SK-N-SH treated with all-trans-retinoic acid at 6 μM for 48 hours (cell line): ENCODE results near the gene MPPED1.

ENCODE experiments used
- ARNTL ChIP-seq: fragments of 450-650 bp; formaldehyde crosslinking; IDR thresholded peaks from 2 replicates; pipeline ENCODE4 v1.5.0; 2020; ENCODE audit warnings: low read depth, mild to moderate bottlenecking, moderate library complexity, borderline replicate concordance
- BACH2 ChIP-seq: fragments of 250-450 bp; sonication (Bioruptor Pico); IDR thresholded peaks from 2 replicates; pipeline ENCODE4 v1.9.0; 2021; ENCODE audit warnings: mild to moderate bottlenecking, borderline replicate concordance
- CREB5 ChIP-seq: fragments of 250-450 bp; sonication (Bioruptor Pico); IDR thresholded peaks from 2 replicates; pipeline ENCODE4 v1.5.1; 2020; ENCODE audit warnings: low read depth, mild to moderate bottlenecking, moderate library complexity
- CSRNP3 ChIP-seq: fragments of 250-450 bp; sonication (Bioruptor Pico); IDR thresholded peaks from 2 replicates; pipeline ENCODE4 v1.5.1; 2021; ENCODE audit warnings: mild to moderate bottlenecking, moderate library complexity
- GLIS3 ChIP-seq: fragments of 250-450 bp; sonication (Bioruptor Pico); IDR thresholded peaks from 2 replicates; pipeline ENCODE4 v1.5.0; 2020; ENCODE audit warnings: mild to moderate bottlenecking, moderate library complexity
- OSR1 ChIP-seq: fragments of 250-450 bp; sonication (Bioruptor Pico); IDR thresholded peaks from 2 replicates; pipeline ENCODE4 v1.8.0; 2022; ENCODE audit warnings: moderate library complexity, mild to moderate bottlenecking, inconsistent platforms
- PATZ1 ChIP-seq: fragments of 250-450 bp; sonication (Bioruptor Pico); IDR thresholded peaks from 2 replicates; pipeline ENCODE4 v1.8.0; 2020; ENCODE audit warnings: mild to moderate bottlenecking, moderate library complexity, borderline replicate concordance
- RARB ChIP-seq: fragments of 250-450 bp; sonication (Bioruptor Pico); IDR thresholded peaks from 2 replicates; pipeline ENCODE4 v1.8.0; 2021; ENCODE audit warnings: mild to moderate bottlenecking, moderate library complexity
- SNAI2 ChIP-seq: fragments of 250-450 bp; sonication (Bioruptor Pico); IDR thresholded peaks from 2 replicates; pipeline ENCODE4 v1.5.0; 2020; ENCODE audit warnings: mild to moderate bottlenecking, moderate library complexity
- TCF4 ChIP-seq: fragments of 250-450 bp; sonication (Bioruptor Pico); IDR thresholded peaks from 2 replicates; pipeline ENCODE4 v1.8.0; 2021; ENCODE audit warnings: mild to moderate bottlenecking, moderate library complexity, borderline replicate concordance
- ZFP3 ChIP-seq: fragments of 250-450 bp; sonication (Bioruptor Pico); IDR thresholded peaks from 2 replicates; pipeline ENCODE4 v1.5.0; 2020; ENCODE audit warnings: mild to moderate bottlenecking, moderate library complexity
- ZFP30 ChIP-seq: fragments of 450-650 bp; formaldehyde crosslinking; IDR thresholded peaks from 2 replicates; pipeline ENCODE4 v1.5.0; 2022; ENCODE audit warnings: mild to moderate bottlenecking, moderate library complexity
- ZNF8 ChIP-seq: fragments of 450-650 bp; formaldehyde crosslinking; IDR thresholded peaks from 2 replicates; pipeline ENCODE4 v1.5.0; 2020; ENCODE audit warnings: mild to moderate bottlenecking, moderate library complexity

- TF ChIP-seq RARB (CRISPR knock-in tag) (no peak), TCF4 (CRISPR knock-in tag) (no peak), ZFP3 (CRISPR knock-in tag) (no peak), CSRNP3 (CRISPR knock-in tag) (no peak), GLIS3 (no peak), PATZ1 (CRISPR knock-in tag) (no peak), ZNF8 (CRISPR knock-in tag) (no peak), ARNTL (no peak), BACH2 (CRISPR knock-in tag) (no peak), OSR1 (no peak), ZFP30 (CRISPR knock-in tag) (no peak), SNAI2 (CRISPR knock-in tag) (no peak), CREB5 (CRISPR knock-in tag) (no peak)
These were observed 11.8 kb upstream of the MPPED1 start for GRCh38 chr22:43399980-43400358.
